OCI-LY1 (cell line): ENCODE data around the gene NEK5.

Experiments
- H2AFZ ChIP-seq: fragments of 200-600 bp; sonication (generic), shearing (Covaris generic); 2 replicates; pipeline ENCODE4 v1.6.0; 2014; ENCODE audit warnings: antibody characterized with exemption, mild to moderate bottlenecking, low read length
- H3F3A ChIP-seq: fragments of 200-600 bp; sonication (generic), shearing (Covaris generic); 2 replicates; pipeline ENCODE4 v1.6.0; 2014; ENCODE audit warnings: mild to moderate bottlenecking, antibody characterized with exemption, low read length, moderate library complexity; ENCODE audit not compliant: insufficient read depth
- H3K27ac ChIP-seq: fragments of 200-600 bp; sonication (generic); 2 replicates; pipeline ENCODE4 v1.5.1; 2014; ENCODE audit warnings: low read length, mixed run types, mild to moderate bottlenecking, low read depth; ENCODE audit not compliant: poor library complexity, severe bottlenecking
- H3K27me3 ChIP-seq: fragments of 200-600 bp; sonication (generic); 2 replicates; pipeline ENCODE4 v1.6.0; 2014; ENCODE audit warnings: antibody characterized with exemption, mild to moderate bottlenecking, low read length, moderate library complexity; ENCODE audit not compliant: insufficient read depth
- H3K36me3 ChIP-seq: fragments of 200-600 bp; sonication (generic); 2 replicates; pipeline ENCODE4 v1.6.1; 2014; ENCODE audit warnings: mild to moderate bottlenecking, antibody characterized with exemption, low read length, moderate library complexity, mixed read lengths; ENCODE audit not compliant: insufficient read depth
- H3K4me1 ChIP-seq: fragments of 200-600 bp; sonication (generic); 2 replicates; pipeline ENCODE4 v1.5.1; 2014; ENCODE audit warnings: mild to moderate bottlenecking, low read length, moderate library complexity; ENCODE audit not compliant: insufficient read depth, severe bottlenecking
- H3K4me2 ChIP-seq: fragments of 200-600 bp; sonication (generic), shearing (Covaris generic); 2 replicates; pipeline ENCODE4 v1.6.1; 2014; ENCODE audit warnings: low read length
- H3K4me3 ChIP-seq: fragments of 200-600 bp; sonication (generic); 2 replicates; pipeline ENCODE4 v1.5.1; 2014; ENCODE audit warnings: low read length, low read depth, mild to moderate bottlenecking, mixed read lengths; ENCODE audit not compliant: poor library complexity, severe bottlenecking
- H3K79me2 ChIP-seq: fragments of 200-600 bp; shearing (Covaris generic); 2 replicates; pipeline ENCODE4 v1.6.1; 2016; ENCODE audit warnings: mixed run types, low read length, mixed read lengths; ENCODE audit not compliant: insufficient read depth
- H3K9ac ChIP-seq: fragments of 200-600 bp; sonication (generic), shearing (Covaris generic); 2 replicates; pipeline ENCODE4 v1.6.1; 2014; ENCODE audit warnings: mild to moderate bottlenecking, low read length, mixed read lengths
- H3K9me2 ChIP-seq: fragments of 200-600 bp; sonication (generic), shearing (Covaris generic); 2 replicates; pipeline ENCODE4 v1.6.1; 2014; ENCODE audit warnings: low read depth, mild to moderate bottlenecking, low read length, mixed read lengths
- H3K9me3 ChIP-seq: fragments of 200-600 bp; shearing (Covaris generic); 2 replicates; pipeline ENCODE4 v1.6.1; 2014; ENCODE audit warnings: low read length, mixed read lengths
- H4K20me1 ChIP-seq: fragments of 200-600 bp; sonication (generic), shearing (Covaris generic); 2 replicates; pipeline ENCODE4 v1.6.0; 2016; ENCODE audit warnings: mild to moderate bottlenecking, low read length; ENCODE audit not compliant: insufficient read depth
- CTCF ChIP-seq: fragments of 200-600 bp; sonication (generic), shearing (Covaris generic); IDR thresholded peaks from 2 replicates; pipeline ENCODE4 v1.5.1; 2017; ENCODE audit warnings: mild to moderate bottlenecking, antibody characterized with exemption, low read length, moderate library complexity, mixed read lengths
- EZH2 ChIP-seq: fragments of 200-600 bp; sonication (generic), shearing (Covaris generic); IDR thresholded peaks from 2 replicates; pipeline ENCODE4 v1.8.0; 2017; ENCODE audit warnings: borderline replicate concordance, mixed run types, mild to moderate bottlenecking, antibody characterized with exemption, low read length, moderate library complexity, mixed read lengths

NEK5 gene

GRCh38 chr13:52047463-52047862 is 81.4 kb downstream of the NEK5 start:
- no peaks in the 10 kb centered on the region for H3K9me3 ChIP-seq
- H2AFZ ChIP-seq, result no peak overlapping the region
- no peak overlapping the region for H3K9ac ChIP-seq
- no peaks in the 10 kb centered on the region for H3F3A ChIP-seq
- TF ChIP-seq CTCF (no peak), EZH2 (no peak)
- H4K20me1 ChIP-seq, result no peaks in the 10 kb centered on the region
- no peak overlapping the region for H3K27ac ChIP-seq
- H3K4me3 ChIP-seq, result no peak overlapping the region
- no peaks in the 10 kb centered on the region for H3K9me2 ChIP-seq
- no peak overlapping the region for H3K4me2 ChIP-seq
- no peaks in the 10 kb centered on the region for H3K36me3 ChIP-seq
- no peaks in the 10 kb centered on the region for H3K27me3 ChIP-seq
- no peaks in the 10 kb centered on the region for H3K79me2 ChIP-seq
- H3K4me1 ChIP-seq, result no peaks in the 10 kb centered on the region

GRCh38 chr13:52043675-52044074 is 85.2 kb downstream of the NEK5 start:
- TF ChIP-seq EZH2 (no peak), CTCF (no peak)
- Histone ChIP-seq H3K36me3 (no peaks in the 10 kb centered on the region), H3K9ac (no peak overlapping the region), H4K20me1 (no peaks in the 10 kb centered on the region), H3K9me2 (no peaks in the 10 kb centered on the region), H3K9me3 (no peaks in the 10 kb centered on the region), H3K79me2 (no peaks in the 10 kb centered on the region), H3K27ac (no peak overlapping the region), H3K4me3 (no peak overlapping the region), H3K4me2 (no peak overlapping the region), H3F3A (no peaks in the 10 kb centered on the region), H3K27me3 (no peaks in the 10 kb centered on the region), H3K4me1 (no peaks in the 10 kb centered on the region), H2AFZ (no peak overlapping the region)

GRCh38 chr13:52036037-52036436 is 92.8 kb downstream of the NEK5 start:
- H3K27ac ChIP-seq, result no peak overlapping the region
- no peaks in the 10 kb centered on the region for H3K9me3 ChIP-seq
- H3K4me2 ChIP-seq, result no peak overlapping the region
- no peaks in the 10 kb centered on the region for H3K4me1 ChIP-seq
- H3K79me2 ChIP-seq, result no peaks in the 10 kb centered on the region
- TF ChIP-seq CTCF (no peak), EZH2 (no peak)
- 0 out of 2 replicates have a peak, but pooled peaks cover 3% of the 10 kb centered on the region for H4K20me1 ChIP-seq
- H3K27me3 ChIP-seq, result no peaks in the 10 kb centered on the region
- H2AFZ ChIP-seq, result no peak overlapping the region
- no peak overlapping the region for H3K4me3 ChIP-seq
- H3K36me3 ChIP-seq, result no peaks in the 10 kb centered on the region
- H3K9me2 ChIP-seq, result no peaks in the 10 kb centered on the region
- no peaks in the 10 kb centered on the region for H3F3A ChIP-seq
- H3K9ac ChIP-seq, result no peak overlapping the region
